ENCODE measurements around the gene ZBBX. TPM values are rescaled to one million over a fixed set of nuclear protein-coding genes. Genes with fewer than 3 reads are reported as not detected.

Gene ZBBX
- total and polyA plus RNA-seq, 2 of the 8 experiments (the other 6 are each of a cell fraction or from before 2014, with no cell fraction given), result 0.17 to 0.84 TPM

DNA sequence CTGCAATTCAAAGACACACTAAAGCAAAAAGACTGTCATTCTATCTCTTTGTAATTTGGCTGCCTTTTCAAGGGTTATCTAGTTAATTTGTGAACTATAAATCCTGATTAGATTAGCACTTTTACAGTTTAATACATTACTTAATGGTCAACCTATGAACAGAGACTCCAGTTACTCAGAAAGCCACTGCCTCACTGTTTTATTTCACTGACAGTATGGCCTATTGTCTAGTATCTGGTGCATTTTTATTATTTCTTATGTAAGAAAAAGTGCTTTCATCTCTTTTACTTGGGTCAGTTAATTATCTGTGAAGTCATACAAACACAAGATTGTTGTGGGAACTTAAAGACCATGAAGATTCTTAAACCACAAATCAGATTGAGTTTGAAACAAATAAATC, 133.8 kb downstream of the ZBBX start (continued):
- TF ChIP-seq BACH1 (IDR thresholded peaks at IDR 0.05; ENCODE audit: low read length) (no peak), CTBP2 (IDR thresholded peaks at IDR 0.05; ENCODE audit: borderline replicate concordance, insufficient read depth, insufficient read length, low read length) (no peak), RXRA (IDR thresholded peaks at IDR 0.05; ENCODE audit: insufficient read depth, low read depth, low read length) (no peak)
- TF ChIP-seq, protein P1, sequence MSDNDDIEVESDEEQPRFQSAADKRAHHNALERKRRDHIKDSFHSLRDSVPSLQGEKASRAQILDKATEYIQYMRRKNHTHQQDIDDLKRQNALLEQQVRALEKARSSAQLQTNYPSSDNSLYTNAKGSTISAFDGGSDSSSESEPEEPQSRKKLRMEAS (IDR thresholded peaks at IDR 0.05), result no peak
